Activated CD4-positive, alpha-beta T cell treated with anti-CD3 and anti-CD28 coated beads, Interleukin-2, Interleukin-4, amounts not matched to agents 100 ng/mL and 50 ng/mL, durations not matched to agents 16 hours and 8 hours (primary cell): ENCODE data around the gene ESYT3.
"Not testable (repeated sequence)": the region's sequence is repeated elsewhere in the genome, so short reads cannot be mapped to it uniquely, and the experiment has no call there.

ENCODE experiments used
- DNase-seq: peaks from one replicate; pipeline ENCODE4 v3.0.0-alpha.2; 2020; ENCODE audit warnings: low spot score

ESYT3 gene

GRCh38 chr3:138493804-138494606 lies 59.6 kb downstream of the ESYT3 start:
- DNase-seq, result no peak

DNA sequence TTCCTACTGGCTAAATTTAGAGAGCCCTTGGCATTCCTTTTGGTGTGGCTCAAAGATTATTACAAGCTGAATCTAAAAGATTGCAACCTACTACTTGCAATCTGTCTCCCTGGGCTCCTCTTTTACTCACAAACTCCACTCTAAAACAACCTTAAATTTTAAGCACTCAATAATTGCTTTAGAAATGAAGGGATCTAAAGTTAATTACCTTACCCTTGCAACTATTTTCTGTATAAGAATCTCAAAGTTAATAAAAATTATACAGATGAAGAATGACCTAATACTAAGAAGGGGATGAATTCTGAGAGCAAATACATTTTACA lies 60.2 kb downstream of the ESYT3 start:
- no peak for DNase-seq

DNA sequence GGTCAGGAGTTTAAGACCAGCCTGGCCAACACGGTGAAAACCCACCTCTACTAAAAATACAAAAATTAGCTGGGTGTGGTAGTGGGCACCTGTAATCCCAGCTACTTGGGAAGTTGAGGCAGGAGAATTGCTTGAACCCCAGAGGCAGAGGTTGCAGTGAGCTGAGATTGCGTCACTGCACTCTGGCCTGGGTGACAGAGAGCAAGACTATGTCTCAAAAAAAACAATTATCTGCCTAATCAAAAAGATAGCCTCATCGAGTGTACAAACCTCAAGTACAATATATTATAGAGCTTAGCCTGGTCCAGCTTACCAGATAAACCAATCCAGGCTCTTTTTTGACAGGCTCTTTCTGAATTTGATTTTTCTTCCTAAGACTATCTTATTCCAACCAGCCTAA lies 61.2 kb downstream of the ESYT3 start:
- not testable (repeated sequence) for DNase-seq

GRCh38 chr3:138496436-138496835 lies 62.0 kb downstream of the ESYT3 start:
- DNase-seq, result no peak

GRCh38 chr3:138497021-138497420 lies 62.6 kb downstream of the ESYT3 start:
- no peak for DNase-seq

GRCh38 chr3:138497851-138498250 lies 63.4 kb downstream of the ESYT3 start:
- no peak for DNase-seq

GRCh38 chr3:138498991-138499390 lies 64.6 kb downstream of the ESYT3 start:
- DNase-seq, result no peak

DNA sequence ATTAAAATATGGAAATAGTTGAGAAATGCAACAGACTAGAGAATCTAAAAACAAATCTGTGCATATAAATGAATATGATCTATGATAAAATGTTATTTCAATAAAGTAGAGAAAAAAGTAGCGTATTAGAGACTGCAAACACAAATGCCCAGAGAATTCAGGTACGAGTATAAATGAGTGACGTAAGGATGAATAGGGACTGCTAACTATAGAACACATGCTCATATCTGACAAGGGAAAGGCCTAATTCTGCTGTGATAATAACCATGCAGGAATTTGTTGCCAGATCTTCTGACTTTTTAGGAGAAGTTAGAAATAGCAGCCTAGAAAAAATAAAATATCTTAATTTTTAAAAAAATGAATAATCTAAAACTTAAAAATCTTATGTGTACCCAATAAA lies 73.1 kb downstream of the ESYT3 start:
- DNase-seq, result no peak

DNA sequence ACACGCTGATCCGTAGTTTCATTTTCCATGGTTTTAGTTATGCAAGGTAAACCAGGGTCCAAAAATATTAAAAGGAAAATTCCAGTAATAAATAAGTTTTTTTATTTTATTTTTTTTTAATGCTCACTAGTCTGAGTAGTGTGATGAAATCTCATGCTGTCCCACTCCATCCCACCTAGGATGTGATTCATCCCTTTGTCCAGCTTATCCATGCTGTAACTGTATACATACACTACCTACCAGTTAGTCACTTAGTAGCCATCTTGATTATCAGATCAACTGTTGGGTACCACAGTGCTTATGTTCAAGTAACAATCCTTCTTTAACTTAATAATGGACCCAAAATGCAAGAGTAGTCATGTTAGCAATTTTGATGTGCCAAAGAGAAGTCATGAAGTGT lies 75.2 kb downstream of the ESYT3 start:
- DNase-seq, result no peak

DNA sequence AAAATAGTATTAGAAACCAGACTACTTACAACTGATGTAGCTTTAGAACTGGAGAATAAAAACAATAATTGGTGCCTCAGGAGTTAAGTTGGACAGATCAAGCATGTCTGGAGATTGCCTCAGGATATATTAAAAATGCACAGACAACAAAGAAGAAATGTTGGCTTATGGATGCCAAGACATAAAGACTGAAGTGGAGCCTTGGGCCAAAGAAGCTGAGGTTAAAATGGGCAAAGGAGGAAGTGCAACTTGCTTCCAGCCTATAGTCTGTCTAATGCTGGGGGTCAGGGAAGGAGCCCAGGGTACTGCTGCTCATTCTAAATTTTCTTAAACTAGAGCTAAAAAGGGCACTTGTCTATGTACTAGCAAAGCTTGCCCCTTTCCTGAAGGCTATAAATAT lies 77.5 kb downstream of the ESYT3 start:
- DNase-seq, result no peak

DNA sequence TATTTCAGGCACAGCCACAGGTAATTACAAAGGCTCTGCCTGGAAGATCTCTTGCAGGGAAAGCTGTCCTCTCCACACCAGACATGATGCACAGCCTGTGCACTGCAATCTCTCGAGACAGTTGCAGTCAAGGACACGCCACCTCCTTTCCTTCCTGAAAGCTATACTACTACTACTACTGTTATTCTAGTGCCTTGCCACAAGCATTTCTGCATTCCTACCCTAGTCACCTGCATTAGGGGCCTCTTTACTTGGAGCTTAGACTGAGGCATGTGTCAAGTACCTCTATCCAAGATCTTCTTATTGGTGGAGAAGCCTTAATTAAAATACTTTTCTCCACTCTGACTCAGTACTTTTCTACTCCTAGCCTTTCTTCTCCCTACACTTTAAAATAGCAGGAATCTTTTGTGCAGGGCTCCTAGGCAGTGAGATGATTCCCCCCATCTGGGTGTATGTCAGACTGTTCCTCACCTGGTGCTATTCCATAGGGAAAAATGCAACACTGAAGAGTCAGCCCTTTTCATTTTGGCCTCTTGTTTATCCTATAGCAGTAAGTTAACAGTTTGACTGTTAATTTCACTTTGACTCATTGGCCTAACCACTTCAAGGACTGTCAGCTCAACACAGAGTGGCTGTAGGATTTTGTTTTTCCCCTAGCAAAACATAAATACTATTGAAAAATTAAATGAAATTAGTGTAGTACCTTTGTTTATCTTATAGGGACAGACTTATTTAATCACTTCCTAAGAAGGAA lies 78.9 kb downstream of the ESYT3 start:
- peak; percentile 75 for DNase-seq

- DNase-seq, result not testable (repeated sequence)
Observed at GRCh38 chr3:138521445-138521844, 87.0 kb downstream of the ESYT3 start.
